Hematopoietic multipotent progenitor cell treated with erythropoietin and hydrocortisone succinate and interleukin-3 and kit ligand, for 4 days (in vitro differentiated cells): Measurements from ENCODE around the gene MLLT6.
"Not testable (repeated sequence)": the region's sequence is repeated elsewhere in the genome, so short reads cannot be mapped to it uniquely, and the experiment has no call there.

Experiments used
- DNase-seq: peaks from one replicate; pipeline ENCODE4 v3.0.0-alpha.2; 2015

The MLLT6 gene

DNA sequence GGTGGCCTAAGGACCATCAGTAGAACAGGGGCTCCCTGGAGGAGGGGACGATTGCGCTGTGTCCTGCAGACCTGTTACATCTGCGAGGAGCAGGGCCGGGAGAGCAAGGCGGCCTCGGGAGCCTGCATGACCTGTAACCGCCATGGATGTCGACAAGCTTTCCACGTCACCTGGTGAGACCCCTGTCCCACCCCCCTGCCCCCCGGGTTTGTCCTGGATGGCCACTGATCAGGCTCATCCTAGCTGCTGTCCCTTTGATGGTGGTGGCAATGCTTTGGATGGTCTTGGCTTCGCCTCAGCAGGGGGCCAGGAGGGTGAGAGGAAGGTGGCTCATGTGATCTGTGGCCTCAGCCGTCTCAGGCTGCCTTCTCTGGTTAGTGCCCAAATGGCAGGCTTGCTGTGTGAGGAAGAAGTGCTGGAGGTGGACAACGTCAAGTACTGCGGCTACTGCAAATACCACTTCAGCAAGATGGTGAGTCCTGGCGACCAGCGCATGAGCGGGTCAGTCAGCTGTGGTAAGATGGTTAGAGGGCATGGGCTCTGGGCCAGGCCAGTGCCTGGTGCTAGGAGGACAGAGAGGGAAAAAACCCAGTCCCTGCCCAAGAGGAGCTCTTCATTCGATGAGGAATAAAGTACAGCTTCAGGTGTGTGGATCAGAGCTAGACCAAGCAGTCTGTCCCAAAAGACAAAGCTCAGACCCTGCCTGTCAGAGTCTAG is 4.2 kb downstream of the MLLT6 start:
- no peak for DNase-seq

DNA sequence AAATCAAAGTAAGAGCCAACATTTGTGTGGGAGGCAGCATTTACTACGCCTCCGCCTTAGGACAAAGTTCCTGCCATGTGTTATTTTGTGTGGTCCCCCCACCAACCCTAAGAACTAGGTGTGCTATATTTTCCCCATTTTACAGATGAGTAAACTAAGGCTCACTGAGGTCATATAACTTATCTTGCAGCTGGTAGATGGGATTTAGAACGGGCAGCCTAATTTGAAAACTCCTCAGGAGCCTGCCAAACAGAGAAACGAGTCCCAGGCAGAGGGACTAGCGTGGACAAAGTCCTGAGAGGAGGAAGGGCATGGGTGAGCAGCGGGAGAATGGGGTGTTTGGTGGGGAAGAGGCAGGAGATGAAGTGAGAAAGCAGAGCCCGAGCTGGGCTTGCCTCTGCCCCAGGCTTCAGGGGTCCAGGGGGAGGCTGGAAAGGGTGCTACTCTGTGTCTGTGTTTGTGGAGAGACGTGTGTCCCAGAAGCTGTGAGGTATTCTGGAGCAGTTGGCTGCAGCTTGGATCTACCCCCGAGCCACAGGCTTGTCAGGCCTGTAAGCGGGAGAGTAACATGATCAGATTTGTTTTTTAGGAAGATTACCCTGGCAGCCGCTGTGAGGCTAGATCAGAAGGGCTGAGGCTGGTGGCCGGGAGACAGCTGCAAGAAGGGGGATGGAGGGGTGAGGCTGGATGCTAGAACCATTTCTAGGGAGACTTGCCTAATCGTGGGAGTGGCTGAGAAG is 5.0 kb downstream of the MLLT6 start:
- DNase-seq, result no peak

DNA sequence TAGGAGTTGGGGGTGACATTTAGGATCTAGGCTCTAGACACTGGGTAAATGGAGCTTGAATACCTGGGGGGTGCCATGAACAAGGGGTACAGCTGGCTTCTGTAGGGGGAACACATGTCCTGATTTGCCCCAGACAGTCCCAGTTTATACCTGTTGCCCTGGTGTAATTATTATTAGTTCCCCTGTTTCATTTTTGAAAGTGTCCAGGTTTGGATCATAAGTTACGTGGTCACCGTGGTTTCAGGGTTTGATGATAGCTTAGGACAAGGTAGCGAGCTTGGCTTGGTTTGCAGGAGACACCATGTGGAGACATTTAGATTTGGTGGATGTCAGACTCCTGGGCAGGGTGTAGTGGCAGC is 5.5 kb downstream of the MLLT6 start:
- DNase-seq, result no peak

DNA sequence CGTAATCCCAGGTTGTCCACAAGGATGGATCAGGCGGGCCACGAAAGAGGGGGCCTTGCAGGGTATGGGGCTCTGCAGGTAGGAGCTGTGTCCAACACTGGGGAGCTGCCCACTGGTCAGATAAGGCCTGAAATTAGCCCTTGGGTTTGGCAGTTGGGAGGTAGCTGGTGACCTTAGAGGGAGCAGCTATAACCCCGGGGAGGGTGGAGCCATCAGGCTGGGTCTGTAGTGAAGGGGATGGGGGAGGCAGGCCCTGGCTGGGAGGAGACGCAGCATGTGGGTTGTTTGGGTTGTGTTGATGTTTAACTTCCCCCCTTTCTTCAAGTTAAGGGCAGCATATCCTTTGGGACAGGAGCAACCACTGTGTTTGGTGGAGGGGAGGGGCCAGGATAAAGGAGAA is 5.9 kb downstream of the MLLT6 start:
- DNase-seq, result no peak

DNA sequence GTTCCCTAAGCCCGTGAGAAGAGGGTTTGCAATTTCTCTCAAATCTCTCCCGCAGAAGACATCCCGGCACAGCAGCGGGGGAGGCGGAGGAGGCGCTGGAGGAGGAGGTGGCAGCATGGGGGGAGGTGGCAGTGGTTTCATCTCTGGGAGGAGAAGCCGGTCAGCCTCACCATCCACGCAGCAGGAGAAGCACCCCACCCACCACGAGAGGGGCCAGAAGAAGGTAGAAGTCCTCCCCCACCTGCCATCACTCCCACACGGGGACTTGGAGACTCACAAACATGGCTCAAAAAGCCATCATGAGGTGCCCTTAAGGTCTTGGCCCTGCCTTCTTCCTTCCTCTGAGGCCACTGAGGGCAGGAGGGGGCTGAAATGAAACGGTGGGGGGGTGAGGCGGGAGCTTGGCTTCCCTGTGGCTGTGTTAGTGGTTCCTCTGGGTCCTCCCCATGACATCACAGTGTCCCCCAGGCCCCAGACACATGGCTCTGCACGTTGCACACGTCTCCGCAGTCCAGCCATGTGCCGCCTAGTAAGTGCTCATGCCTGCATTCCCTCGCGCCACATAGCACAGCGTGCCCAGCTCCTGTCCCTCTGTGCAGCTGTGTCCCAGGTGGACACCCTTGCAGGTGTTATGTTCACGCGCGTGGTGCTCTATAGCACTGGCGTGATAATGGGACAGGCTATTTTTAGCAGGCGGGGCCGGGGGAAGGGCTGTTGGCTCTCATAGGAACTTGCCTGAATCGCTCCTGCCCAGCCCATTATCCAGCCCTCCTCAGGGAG is 6.9 kb downstream of the MLLT6 start:
- peak; percentile 42 for DNase-seq

DNA sequence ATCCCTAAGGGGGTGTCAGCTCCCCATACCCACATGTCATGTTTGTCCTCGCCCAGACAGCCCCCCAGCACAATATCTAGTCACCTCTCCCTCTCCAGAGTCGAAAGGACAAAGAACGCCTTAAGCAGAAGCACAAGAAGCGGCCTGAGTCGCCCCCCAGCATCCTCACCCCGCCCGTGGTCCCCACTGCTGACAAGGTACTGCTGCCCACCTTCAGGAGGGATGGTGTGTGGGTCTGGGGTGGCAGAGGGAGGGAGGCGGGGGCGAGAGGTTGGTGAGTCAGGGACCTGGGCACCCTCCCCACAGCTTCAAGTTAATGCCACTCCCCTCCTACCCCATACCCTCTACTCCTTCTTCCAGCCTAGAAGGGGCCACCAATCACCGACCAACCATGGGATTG is 7.5 kb downstream of the MLLT6 start:
- no peak for DNase-seq

DNA sequence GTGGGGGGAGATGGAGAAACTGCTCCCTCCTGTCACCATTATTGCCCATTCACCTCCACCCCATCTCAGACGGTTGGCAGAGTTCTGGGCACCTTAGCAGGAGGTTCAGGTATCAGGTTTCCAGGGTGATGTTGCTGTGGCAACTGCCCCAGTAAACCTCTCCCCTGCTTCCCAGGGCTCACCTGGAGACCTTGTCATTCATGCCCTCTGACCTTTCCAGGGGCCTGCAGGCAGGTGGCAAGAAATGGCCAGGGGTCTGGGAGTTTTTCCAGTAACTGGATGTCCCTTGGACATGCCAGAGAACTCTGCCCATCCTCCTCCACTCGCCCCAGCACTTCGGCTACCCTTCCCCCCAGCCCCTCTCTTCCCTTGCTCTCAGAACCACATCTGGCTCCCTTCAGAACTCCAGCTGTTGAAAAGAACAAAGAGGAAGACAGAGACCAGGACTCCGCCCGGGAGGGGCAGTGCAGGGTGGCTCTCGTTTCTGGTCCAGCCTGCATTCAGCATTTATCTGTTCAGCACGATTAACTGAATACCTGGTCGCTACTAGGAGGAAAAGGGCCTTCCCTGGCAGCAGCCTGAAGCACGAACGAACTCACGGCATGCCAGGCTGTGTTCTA is 8.5 kb downstream of the MLLT6 start:
- no peak for DNase-seq

DNA sequence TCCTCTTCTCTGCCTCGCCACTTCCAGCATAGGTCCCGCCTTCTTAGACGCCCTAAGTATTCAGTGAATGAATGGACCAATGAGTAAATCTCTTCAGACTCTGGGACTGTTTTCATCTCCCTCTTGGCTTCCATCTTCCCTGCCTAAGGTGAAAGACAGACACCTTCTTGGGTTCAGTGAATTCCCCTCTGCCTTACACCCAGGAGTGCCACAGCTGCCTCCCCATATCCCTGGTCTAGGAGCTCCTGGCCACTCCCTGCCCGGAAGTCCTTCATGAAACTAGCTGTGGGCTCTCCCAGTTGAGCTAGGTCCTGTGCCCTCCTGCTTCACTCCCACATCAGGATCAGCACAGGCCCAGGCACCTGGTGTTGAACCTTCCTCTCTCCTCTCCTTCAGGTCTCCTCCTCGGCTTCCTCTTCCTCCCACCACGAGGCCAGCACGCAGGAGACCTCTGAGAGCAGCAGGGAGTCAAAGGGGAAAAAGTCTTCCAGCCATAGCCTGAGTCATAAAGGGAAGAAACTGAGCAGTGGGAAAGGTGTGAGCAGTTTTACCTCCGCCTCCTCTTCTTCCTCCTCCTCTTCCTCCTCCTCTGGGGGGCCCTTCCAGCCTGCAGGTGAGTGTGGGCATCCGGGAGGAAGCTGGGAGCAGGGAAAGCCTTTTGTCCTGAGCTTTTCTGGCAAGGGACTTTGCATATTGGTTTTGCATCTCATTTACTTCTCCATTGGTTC is 10.3 kb downstream of the MLLT6 start:
- DNase-seq, result no peak

DNA sequence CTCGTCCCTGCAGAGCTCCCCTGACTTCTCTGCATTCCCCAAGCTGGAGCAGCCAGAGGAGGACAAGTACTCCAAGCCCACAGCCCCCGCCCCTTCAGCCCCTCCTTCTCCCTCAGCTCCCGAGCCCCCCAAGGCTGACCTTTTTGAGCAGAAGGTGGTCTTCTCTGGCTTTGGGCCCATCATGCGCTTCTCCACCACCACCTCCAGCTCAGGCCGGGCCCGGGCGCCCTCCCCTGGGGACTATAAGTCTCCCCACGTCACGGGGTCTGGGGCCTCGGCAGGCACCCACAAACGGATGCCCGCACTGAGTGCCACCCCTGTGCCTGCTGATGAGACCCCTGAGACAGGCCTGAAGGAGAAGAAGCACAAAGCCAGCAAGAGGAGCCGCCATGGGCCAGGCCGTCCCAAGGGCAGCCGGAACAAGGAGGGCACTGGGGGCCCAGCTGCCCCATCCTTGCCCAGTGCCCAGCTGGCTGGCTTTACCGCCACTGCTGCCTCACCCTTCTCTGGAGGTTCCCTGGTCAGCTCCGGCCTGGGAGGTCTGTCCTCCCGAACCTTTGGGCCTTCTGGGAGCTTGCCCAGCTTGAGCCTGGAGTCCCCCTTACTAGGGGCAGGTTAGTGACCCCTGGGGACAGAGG is 11.4 kb downstream of the MLLT6 start:
- DNase-seq, result no peak

DNA sequence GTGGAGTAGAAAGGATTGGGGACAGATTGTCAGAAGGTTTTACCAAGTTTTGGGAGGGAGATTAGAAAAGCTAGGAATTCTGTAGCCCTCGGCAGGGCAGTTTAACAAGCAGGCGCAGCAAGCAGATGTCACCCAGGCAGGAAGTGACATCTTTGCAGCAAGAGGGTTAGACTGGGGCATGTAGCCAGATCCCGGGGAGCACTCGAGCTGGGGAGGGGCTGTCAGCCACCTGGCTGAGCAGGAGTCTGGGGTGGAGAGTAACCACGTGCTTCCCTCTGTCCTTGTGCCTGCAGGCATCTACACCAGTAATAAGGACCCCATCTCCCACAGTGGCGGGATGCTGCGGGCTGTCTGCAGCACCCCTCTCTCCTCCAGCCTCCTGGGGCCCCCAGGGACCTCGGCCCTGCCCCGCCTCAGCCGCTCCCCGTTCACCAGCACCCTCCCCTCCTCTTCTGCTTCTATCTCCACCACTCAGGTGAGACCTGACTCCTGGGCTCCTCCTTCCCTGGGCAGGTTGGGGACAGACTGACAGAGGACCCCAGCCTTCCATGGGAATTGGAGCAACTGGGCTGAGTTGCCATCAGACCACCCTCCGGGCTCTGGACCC is 12.2 kb downstream of the MLLT6 start:
- no peak for DNase-seq

DNA sequence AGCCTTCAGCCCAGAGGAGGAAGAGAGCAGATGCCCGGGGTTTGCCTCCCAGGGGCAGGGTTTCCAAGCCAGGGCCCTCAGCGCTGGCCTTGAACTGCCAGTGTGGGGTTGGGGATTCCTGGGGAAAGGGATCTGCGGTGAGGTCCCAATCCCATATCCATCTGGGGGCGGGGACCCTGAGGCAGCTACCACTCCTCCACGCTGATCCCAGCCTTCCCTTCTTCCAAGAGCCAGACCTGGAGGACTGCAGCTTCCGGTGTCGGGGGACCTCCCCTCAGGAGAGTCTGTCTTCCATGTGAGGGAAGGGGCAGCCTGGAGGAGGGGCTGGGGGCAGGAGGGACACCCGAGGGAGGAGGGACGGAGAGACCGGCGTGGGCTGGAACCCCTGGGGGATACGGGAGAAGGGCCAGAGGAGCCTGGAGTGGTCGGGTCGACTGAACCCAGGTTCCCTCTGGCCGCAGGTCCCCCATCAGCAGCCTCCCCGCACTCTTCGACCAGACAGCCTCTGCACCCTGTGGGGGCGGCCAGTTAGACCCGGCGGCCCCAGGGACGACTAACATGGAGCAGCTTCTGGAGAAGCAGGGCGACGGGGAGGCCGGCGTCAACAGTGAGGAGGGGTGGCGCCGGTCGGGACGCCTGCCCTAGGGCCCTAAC is 14.3 kb downstream of the MLLT6 start:
- DNase-seq, result no peak

DNA sequence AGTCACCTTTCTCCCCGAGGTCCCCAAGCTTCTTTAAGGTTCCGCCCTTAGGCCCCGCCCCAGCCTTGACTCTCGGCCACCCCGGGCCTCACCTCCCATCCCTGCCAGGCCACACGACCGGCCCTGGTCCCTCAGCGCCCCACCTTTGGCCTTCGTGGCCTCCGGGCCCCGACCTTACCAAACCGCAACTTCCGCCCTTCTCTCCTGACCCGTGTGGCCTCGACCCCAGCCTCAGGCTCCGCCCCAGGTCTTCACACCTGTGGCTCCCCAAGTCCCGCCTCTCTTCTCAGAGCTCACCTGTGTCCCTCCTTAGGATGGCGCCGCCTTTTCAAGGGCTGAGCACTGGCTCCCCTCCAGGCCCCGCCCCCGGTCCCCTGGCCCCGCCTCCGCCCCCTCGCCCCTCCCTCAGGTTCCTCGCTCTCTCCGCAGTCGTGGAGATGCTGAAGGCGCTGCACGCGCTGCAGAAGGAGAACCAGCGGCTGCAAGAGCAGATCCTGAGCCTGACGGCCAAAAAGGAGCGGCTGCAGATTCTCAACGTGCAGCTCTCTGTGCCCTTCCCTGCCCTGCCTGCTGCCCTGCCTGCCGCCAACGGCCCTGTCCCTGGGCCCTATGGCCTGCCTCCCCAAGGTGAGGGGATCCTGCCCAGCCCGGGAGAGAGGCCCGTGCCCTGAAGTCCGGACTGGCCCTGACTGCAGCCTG is 15.0 kb downstream of the MLLT6 start:
- no peak for DNase-seq

DNA sequence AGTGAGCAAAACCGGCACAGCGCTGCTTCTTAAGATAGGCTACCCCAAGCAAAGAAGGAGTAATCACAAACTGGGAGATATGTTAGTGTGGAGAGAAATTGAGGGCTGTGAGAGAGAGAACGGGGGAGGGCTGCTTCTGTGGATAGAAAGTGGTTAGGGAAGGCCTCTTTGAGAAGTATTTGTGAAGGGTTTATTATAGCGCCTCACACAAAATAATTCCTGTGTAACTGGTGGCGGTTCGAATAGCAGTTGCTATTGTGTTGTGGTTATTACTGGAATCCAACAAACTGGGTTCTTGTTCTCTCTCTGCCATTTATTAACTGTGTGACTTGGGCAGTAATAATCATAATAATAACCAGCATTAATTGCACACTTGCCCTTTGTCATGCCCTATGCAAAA is 15.9 kb downstream of the MLLT6 start:
- no peak for DNase-seq

DNA sequence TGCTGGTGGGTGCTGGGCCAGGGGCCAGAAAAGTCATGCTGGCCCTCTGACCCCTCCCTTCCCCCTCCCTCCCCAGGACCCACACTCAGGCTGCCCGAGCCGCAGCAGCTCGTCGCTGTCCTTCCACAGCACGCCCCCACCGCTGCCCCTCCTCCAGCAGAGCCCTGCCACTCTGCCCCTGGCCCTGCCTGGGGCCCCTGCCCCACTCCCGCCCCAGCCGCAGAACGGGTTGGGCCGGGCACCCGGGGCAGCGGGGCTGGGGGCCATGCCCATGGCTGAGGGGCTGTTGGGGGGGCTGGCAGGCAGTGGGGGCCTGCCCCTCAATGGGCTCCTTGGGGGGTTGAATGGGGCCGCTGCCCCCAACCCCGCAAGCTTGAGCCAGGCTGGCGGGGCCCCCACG is 16.7 kb downstream of the MLLT6 start:
- DNase-seq, result no peak

DNA sequence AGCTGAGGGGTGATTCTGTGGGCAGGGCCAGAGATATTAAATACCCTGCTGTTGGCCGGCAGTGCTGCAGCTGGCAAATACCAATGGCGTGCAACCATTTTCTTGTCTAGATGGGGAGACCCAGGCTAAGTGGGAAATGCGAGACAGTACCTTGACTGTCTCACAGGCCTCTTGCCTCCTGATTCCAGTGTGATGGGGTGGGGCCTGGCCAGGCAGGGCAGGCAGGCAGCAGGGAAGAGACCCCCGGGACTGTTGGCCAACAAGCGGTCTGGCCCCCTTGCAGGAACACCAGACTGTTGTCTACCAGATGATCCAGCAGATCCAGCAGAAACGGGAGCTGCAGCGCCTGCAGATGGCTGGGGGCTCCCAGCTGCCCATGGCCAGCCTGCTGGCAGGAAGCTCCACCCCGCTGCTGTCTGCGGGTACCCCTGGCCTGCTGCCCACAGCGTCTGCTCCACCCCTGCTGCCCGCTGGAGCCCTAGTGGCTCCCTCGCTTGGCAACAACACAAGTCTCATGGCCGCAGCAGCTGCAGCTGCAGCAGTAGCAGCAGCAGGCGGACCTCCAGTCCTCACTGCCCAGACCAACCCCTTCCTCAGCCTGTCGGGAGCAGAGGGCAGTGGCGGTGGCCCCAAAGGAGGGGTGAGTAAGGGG is 19.4 kb downstream of the MLLT6 start:
- DNase-seq, result peak; percentile 86

DNA sequence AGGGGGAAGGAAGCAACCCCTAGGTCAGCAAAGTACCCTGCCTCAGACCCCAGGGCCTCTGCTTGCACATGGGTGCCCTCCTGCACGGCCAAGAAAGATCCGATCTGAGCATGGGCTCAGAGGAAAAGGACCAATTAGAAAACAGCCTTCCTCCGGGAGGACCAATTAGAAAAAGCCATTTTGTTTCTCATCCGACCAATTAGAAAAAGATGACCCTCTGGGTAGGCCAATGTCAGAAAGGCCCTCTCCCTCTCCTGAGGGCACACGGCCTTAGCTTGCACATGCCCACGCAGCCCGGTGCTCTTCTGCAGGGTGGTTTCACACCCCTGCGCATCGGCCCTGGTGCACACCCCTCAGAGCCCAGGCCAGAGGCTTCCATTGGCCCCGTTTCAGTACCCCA is 20.0 kb downstream of the MLLT6 start:
- DNase-seq, result no peak

DNA sequence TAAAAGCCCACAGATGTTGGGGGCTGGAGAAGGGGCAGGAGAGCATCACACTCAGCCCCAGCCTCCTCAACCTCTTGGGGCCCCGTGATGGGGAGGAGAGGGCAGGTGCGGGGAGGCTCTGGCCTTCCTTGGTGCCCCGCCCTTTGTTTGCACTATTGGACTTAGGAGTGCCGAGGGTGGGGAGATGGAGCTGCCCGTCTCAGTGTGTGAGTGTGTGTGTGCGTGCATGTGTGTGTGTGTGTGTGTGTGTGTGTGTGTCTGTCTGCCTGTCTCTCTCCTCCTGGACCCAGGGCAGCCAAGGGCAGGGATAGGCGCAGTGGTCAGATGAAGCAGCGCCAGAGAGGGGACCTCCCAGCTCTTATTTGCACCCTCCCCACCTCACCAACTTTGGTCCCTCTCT is 21.1 kb downstream of the MLLT6 start:
- DNase-seq, result not testable (repeated sequence)

DNA sequence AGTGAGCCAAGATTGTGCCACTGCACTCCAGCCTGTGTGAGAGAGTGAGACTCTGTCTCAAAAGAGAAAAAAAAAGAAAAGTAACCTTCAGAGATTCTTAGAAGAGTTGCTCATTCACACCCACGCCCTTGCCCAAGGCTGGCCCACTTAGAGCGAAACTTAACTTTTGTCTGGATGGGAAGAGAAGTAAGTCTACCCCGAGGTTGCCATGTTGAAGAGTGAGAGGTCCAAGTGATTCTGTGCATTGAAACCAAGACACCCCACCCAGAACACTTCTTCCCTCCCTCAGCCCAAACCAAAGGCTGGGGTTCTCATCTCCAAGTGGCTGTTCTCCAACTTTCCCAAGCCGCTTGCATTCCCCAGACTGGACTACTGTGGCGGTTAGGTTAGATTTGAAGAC is 22.7 kb downstream of the MLLT6 start:
- DNase-seq, result no peak

DNA sequence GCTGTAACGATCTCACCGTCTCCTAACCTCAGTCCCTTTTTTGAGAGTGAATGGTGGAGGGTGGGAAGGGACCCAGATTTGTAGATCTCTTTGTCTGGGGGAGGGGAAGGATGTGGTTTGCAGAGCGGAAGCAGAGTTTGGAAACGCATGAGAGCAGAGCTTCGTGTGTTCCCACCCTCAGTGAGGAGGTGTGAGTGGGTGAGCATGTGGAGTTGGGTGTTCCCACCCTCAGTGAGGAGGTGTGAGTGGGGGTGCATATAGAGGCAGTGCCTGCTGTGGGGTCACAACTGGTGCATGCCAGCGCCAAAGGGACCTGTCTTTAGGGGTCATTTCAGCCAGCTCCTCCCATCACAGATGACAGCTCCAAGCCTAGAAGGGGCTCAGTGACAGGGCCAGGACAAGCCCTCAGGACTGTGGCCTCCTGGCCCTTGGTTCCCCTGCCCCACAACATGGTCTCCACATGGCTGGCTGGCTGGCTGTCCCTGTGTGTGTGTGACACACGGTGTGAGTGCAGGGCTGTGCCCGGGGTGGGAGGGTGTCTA is 23.3 kb downstream of the MLLT6 start:
- peak; percentile 73 for DNase-seq

DNA sequence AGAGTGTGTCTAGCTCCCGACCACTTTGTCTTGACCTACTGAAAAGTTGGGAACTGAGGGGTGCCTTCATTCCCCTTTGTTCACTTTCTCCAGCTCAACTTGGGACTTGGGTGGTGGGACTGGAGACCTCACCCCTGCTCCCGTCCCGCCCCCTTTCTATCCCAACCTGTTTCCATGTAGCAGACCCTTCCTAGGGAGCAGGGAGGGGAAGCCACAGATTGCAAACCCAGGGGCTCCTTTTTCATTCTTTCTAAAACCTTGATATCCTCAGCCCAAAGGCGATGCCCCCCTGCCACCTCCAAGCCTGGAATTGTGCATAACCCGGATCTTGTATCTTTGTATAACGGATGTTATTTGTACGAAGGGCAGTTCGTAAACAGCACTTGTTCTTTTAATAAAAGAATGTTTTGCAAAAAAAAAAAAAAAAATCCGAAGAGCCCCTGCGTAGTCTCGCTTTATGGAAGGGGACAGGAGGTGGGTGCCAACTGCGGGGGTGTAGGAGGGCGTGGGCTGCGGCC is 24.4 kb downstream of the MLLT6 start:
- no peak for DNase-seq
